Measurements from ENCODE around the gene MICALL1.
"Not testable (repeated sequence)": the region's sequence is repeated elsewhere in the genome, so short reads cannot be mapped to it uniquely, and the experiment has no call there.

Gene MICALL1

GRCh38 chr22:37959231-37959825 lies 53.2 kb downstream of the MICALL1 start:
- DNase-seq, result no peak

GRCh38 chr22:37961062-37961461 lies 55.0 kb downstream of the MICALL1 start:
- DNase-seq, result no peak

- no peak for DNase-seq
Measured at GRCh38 chr22:37965940-37966664, 60.0 kb downstream of the MICALL1 start.

GRCh38 chr22:37967147-37967546 lies 61.0 kb downstream of the MICALL1 start:
- DNase-seq, result no peak

GRCh38 chr22:37967637-37968451 lies 61.7 kb downstream of the MICALL1 start:
- DNase-seq, result no peak

GRCh38 chr22:37968452-37969251 lies 62.6 kb downstream of the MICALL1 start:
- no peak for DNase-seq

- no peak for DNase-seq
Measured at GRCh38 chr22:37970864-37971263, 64.8 kb downstream of the MICALL1 start.

GRCh38 chr22:37971475-37972434 lies 65.7 kb downstream of the MICALL1 start:
- no peak for DNase-seq

GRCh38 chr22:37972527-37972926 lies 66.4 kb downstream of the MICALL1 start:
- DNase-seq, result no peak

- DNase-seq, result no peak
Measured at GRCh38 chr22:37973271-37974170, 67.4 kb downstream of the MICALL1 start.

- no peak for DNase-seq
Measured at GRCh38 chr22:37975153-37975552, 69.1 kb downstream of the MICALL1 start.

GRCh38 chr22:37976022-37976421 lies 69.9 kb downstream of the MICALL1 start:
- DNase-seq, result not testable (repeated sequence)

- no peak for DNase-seq
Measured at GRCh38 chr22:37976547-37976946, 70.5 kb downstream of the MICALL1 start.

- DNase-seq, result no peak
Measured at GRCh38 chr22:37979782-37980181, 73.7 kb downstream of the MICALL1 start.

- no peak for DNase-seq
Measured at GRCh38 chr22:37981282-37982011, 75.3 kb downstream of the MICALL1 start.

GRCh38 chr22:37982151-37982785 lies 76.2 kb downstream of the MICALL1 start:
- DNase-seq, result no peak

GRCh38 chr22:37982938-37983859 lies 77.1 kb downstream of the MICALL1 start:
- no peak for DNase-seq
